NOMO-1 treated with DMSO at 0.1 percent for 48 hours (cell line): ENCODE measurements around the gene TP53TG3E.
"Not testable (repeated sequence)": the region's sequence is repeated elsewhere in the genome, so short reads cannot be mapped to it uniquely, and the experiment has no call there.

Experiments used
- DNase-seq: peaks from one replicate; lab custom pipeline; 2025; ENCODE audit not compliant: unreplicated experiment; lab: John Stamatoyannopoulos, UW

TP53TG3E gene, protein sequence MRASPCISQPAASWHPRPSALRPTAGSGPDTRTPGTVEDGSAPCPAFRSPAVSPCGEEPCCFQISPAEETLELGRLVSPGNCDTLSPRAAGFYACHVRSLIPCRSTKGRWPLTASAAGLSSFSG

GRCh38 chr16:33304006-33304405 is at the start of gene TP53TG3E:
TP53TG3E (plus strand) TSS chr16:33304306; CDS start chr16:33304374, 68 bp downstream.
- DNase-seq = not testable (repeated sequence)

DNA sequence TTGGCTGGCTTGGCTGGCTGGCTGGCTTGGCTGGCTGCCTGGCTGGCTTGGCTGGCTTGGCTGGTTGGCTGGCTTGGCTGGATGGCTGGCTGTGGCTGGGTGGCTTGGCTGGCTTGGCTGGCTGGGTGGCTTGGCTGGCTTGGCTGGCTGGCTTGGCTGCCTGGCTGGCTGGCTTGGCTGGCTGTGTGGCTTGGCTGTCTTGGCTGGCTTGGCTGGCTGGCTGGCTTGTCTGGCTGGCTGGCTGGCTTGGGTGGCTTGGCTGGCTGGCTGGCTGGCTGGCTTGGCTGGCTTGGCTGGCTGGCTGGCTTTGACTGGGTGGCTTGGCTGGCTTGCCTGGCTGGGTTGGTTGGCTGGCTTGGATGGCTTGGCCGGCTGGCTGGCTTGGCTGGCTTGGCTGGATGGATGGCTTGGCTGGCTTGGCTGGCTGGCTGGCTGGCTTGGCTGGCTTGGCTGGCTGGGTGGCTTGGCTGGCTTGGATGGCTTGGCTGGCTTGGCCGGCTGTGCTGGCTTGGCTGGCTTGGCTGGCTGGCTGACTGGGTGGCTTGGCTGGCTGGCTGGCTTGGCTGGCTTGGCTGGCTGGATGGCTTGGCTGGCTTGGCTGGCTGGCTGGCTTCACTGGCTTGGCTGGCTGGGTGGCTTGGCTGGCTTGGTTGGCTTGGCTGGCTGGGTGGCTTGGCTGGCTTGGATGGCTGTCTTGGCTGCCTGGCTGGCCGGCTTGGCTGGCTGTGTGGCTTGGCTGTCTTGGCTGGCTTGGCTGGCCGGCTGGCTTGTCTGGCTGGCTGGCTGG is 32.3 kb downstream of the TP53TG3E start:
- not testable (repeated sequence) for DNase-seq

DNA sequence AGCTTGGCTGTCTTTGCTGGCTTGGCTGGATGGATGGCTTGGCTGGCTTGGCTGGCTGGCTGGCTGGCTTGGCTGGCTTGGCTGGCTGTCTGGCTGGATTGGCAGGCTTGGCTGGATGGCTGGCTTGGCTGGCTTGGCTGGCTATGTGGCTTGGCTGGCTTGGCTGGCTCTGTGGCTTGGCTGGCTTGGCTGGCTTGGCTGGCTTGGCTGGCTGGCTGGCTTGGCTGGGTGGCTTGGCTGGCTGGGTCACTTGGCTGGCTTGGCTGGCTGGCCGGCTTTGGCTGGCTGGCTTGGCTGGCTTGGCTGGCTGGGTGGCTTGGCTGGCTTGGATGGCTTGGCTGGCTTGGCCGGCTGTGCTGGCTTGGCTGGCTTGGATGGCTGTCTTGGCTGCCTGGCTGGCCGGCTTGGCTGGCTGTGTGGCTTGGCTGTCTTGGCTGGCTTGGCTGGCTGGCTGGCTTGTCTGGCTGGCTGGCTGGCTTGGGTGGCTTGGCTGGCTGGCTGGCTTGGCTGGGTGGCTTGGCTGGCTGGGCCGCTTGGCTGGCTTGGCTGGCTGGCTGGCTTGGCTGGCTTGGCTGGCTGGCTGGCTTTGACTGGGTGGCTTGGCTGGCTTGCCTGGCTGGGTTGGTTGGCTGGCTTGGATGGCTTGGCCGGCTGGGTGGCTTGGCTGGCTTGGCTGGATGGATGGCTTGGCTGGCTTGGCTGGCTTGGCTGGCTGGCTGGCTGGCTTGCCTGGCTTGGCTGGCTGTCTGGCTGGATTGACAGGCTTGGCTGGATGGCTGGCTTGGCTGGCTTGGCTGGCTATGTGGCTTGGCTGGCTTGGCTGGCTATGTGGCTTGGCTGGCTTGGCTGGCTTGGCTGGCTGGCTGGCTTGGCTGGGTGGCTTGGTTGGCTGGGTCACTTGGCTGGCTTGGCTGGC is 33.8 kb downstream of the TP53TG3E start:
- DNase-seq = not testable (repeated sequence)

DNA sequence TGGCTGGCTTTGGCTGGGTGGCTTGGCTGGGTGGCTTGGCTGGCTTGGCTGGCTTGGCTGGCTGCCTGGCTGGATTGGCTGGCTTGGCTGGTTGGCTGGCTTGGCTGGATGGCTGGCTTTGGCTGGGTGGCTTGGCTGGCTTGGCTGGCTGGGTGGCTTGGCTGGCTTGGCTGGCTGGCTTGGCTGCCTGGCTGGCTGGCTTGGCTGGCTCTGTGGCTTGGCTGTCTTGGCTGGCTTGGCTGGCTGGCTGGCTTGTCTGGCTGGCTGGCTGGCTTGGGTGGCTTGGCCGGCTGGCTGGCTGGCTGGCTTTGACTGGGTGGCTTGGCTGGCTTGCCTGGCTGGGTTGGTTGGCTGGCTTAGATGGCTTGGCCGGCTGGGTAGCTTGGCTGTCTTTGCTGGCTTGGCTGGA is 34.4 kb downstream of the TP53TG3E start:
- not testable (repeated sequence) for DNase-seq

DNA sequence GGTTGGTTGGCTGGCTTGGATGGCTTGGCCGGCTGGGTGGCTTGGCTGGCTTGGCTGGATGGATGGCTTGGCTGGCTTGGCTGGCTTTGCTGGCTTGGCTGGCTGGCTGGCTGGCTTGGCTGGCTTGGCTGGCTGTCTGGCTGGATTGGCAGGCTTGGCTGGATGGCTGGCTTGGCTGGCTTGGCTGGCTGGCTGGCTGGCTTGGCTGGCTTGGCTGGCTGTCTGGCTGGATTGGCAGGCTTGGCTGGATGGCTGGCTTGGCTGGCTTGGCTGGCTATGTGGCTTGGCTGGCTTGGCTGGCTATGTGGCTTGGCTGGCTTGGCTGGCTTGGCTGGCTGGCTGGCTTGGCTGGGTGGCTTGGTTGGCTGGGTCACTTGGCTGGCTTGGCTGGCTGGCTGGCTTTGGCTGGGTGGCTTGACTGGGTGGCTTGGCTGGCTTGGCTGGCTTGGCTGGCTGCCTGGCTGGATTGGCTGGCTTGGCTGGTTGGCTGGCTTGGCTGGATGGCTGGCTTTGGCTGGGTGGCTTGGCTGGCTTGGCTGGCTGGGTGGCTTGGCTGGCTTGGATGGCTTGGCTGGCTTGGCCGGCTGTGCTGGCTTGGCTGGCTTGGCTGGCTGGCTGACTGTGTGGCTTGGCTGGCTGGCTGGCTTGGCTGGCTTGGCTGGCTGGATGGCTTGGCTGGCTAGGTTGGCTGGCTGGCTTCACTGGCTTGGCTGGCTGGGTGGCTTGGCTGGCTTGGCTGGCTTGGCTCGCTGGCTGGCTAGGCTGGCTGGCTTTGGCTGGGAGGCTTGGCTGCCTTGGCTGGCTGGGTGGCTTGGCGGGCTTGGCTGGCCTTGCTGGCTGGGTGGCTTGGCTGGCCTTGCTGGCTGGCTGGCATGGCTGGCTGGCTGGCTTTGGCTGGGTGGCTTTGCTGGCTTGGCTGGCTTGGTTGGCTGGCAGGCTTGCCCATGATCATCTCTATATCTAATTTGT is 35.3 kb downstream of the TP53TG3E start:
- not testable (repeated sequence) for DNase-seq
